SK-N-SH (cell line): Measurements from ENCODE around the gene SLC5A4. TPM values are rescaled to one million over a fixed set of nuclear protein-coding genes. Genes with fewer than 3 reads are reported as not detected.

ENCODE experiments used
- CTCF ChIA-PET: fragments of 300-600, 350-600 bp; formaldehyde crosslinking; extraction: SDS; loops from one replicate; lab custom pipeline; 2021; lab: Yijun Ruan, JAX
- POLR2A ChIA-PET: fragments of 350-600 bp; sonication (Branson Sonifier 250); formaldehyde crosslinking; extraction: SDS; loops from one replicate; lab custom pipeline; 2020; ENCODE audit warnings: antibody characterized with exemption, inconsistent platforms; lab: Yijun Ruan, JAX
- DNase-seq: peaks from one replicate; pipeline ENCODE4 v3.0.0; 2012
- H2AFZ ChIP-seq: fragments of 200-600 bp; sonication (generic); 2 replicates; pipeline ENCODE4 v1.8.1; 2016; ENCODE audit warnings: antibody characterized with exemption, mild to moderate bottlenecking, low read depth
- H3F3A ChIP-seq: fragments of 200-600 bp; sonication (generic); replicated peaks from 2 replicates; pipeline ENCODE3; 2016; ENCODE audit warnings: antibody characterized with exemption, mild to moderate bottlenecking; ENCODE audit not compliant: insufficient read depth
- H3K27ac ChIP-seq, 2 experiments: fragments of 200-500 bp in 1 of 2; fragments of 200-600 bp in 1 of 2; sonication (Bioruptor generic) in 1 of 2; sonication (generic), shearing (Covaris generic) in 1 of 2; 2 replicates each; pipeline versions ENCODE4 v1.5.1 to v1.6.1; 2014 to 2016; ENCODE audit warnings: low read depth in 2 of 2, inconsistent platforms in 1 of 2, low read length in 1 of 2, mild to moderate bottlenecking in 1 of 2, mixed read lengths in 1 of 2
- H3K27me3 ChIP-seq: fragments of 200-600 bp; sonication (generic), shearing (Covaris generic); 2 replicates; pipeline ENCODE4 v1.6.1; 2016; ENCODE audit warnings: mixed run types; ENCODE audit not compliant: insufficient read depth
- H3K36me3 ChIP-seq, 2 experiments: fragments of 200-500 bp in 1 of 2; fragments of 200-600 bp in 1 of 2; sonication (Bioruptor generic) in 1 of 2; sonication (generic) in 1 of 2; replicated peaks in 1 of 2; 2 replicates each; pipeline versions ENCODE3 to v1.5.1; 2014 to 2016; ENCODE audit warnings: low read length in 1 of 2, mild to moderate bottlenecking in 1 of 2; ENCODE audit not compliant: insufficient read depth in 2 of 2, control insufficient read depth in 1 of 2
- H3K4me1 ChIP-seq, 2 experiments: fragments of 200-500 bp in 1 of 2; fragments of 200-600 bp in 1 of 2; sonication (Bioruptor generic) in 1 of 2; sonication (generic), shearing (Covaris generic) in 1 of 2; 2 replicates each; pipeline versions ENCODE4 v1.5.1 to v1.6.1; 2014 to 2016; ENCODE audit warnings: low read depth in 1 of 2, low read length in 1 of 2, mixed run types in 1 of 2; ENCODE audit not compliant: insufficient read depth in 2 of 2, control insufficient read depth in 1 of 2
- H3K4me2 ChIP-seq: fragments of 200-600 bp; sonication (generic), shearing (Covaris generic); 2 replicates; pipeline ENCODE4 v1.6.1; 2017; ENCODE audit warnings: mixed run types
- H3K4me3 ChIP-seq, 2 experiments: fragments of 200-500 bp in 1 of 2; fragments of 200-600 bp in 1 of 2; sonication (Bioruptor generic) in 1 of 2; sonication (generic), shearing (Covaris generic) in 1 of 2; 2 replicates each; pipeline versions ENCODE4 v1.5.1 to v1.8.1; 2014 to 2016; ENCODE audit warnings: low read depth in 2 of 2, inconsistent platforms in 1 of 2, low read length in 1 of 2, mild to moderate bottlenecking in 1 of 2, mixed read lengths in 1 of 2, moderate library complexity in 1 of 2
- H3K79me2 ChIP-seq: fragments of 200-600 bp; sonication (generic); 2 replicates; pipeline ENCODE4 v1.8.1; 2017; ENCODE audit warnings: mild to moderate bottlenecking; ENCODE audit not compliant: insufficient read depth
- H3K9ac ChIP-seq: fragments of 200-600 bp; sonication (generic); 2 replicates; pipeline ENCODE4 v1.6.1; 2017; ENCODE audit warnings: mixed run types
- H3K9me2 ChIP-seq: fragments of 200-600 bp; sonication (generic); 2 replicates; pipeline ENCODE4 v1.6.1; 2017; ENCODE audit warnings: mixed run types
- H3K9me3 ChIP-seq: fragments of 200-600 bp; sonication (generic); 2 replicates; pipeline ENCODE4 v1.6.1; 2017; ENCODE audit warnings: mixed run types, mild to moderate bottlenecking, moderate library complexity
- H4K20me1 ChIP-seq: fragments of 200-600 bp; sonication (generic); 2 replicates; pipeline ENCODE4 v1.6.1; 2017; ENCODE audit warnings: mild to moderate bottlenecking, mixed run types; ENCODE audit not compliant: insufficient read depth
- CHD2 ChIP-seq: fragments of 150-350 bp; IDR thresholded peaks from 2 replicates; pipeline ENCODE4 v1.6.1; 2018; ENCODE audit warnings: low read length; ENCODE audit not compliant: partially characterized antibody
- EP300 ChIP-seq, 2 experiments: IDR thresholded peaks; 2 replicates each; pipeline versions ENCODE4 v1.4.0 to v1.6.1; 2012; ENCODE audit warnings: borderline replicate concordance in 1 of 2, low read depth in 1 of 2, low read length in 1 of 2
- FOXJ3 ChIP-seq: sonication (generic); formaldehyde crosslinking; IDR thresholded peaks from 2 replicates; pipeline ENCODE4 v1.5.1; 2020; ENCODE audit warnings: mild to moderate bottlenecking, missing genetic modification reagents
- GABPA ChIP-seq: IDR thresholded peaks from 2 replicates; pipeline ENCODE4 v1.4.0; 2012; ENCODE audit warnings: low read depth, mild to moderate bottlenecking
- GATA2 ChIP-seq: sonication (generic); formaldehyde crosslinking; IDR thresholded peaks from 2 replicates; pipeline ENCODE4 v1.5.0; 2020; ENCODE audit warnings: mild to moderate bottlenecking, missing genetic modification reagents
- MAX ChIP-seq: IDR thresholded peaks from 2 replicates; pipeline ENCODE4 v1.4.0; 2012; ENCODE audit warnings: low read depth
- MXI1 ChIP-seq: IDR thresholded peaks from 2 replicates; pipeline ENCODE4 v1.6.1; 2012; ENCODE audit warnings: mild to moderate bottlenecking, low read depth, low read length, improper control_type of control experiment
- NRF1 ChIP-seq: IDR thresholded peaks from 2 replicates; pipeline ENCODE4 v1.6.1; 2012; ENCODE audit warnings: low read depth, mild to moderate bottlenecking, low read length
- RCOR1 ChIP-seq: fragments of 150-350 bp; IDR thresholded peaks from 2 replicates; pipeline ENCODE4 v1.6.1; 2017; ENCODE audit warnings: antibody characterized with exemption, low read length
- RXRA ChIP-seq: IDR thresholded peaks from 2 replicates; pipeline ENCODE4 v1.4.0; 2012; ENCODE audit warnings: low read depth, mild to moderate bottlenecking, borderline replicate concordance
- SIN3A ChIP-seq: IDR thresholded peaks from 2 replicates; pipeline ENCODE4 v1.6.1; 2012; ENCODE audit warnings: low read depth, mild to moderate bottlenecking, low read length, moderate library complexity, borderline replicate concordance
- TCF12 ChIP-seq: IDR thresholded peaks from 2 replicates; pipeline ENCODE4 v1.4.0; 2012
- YY1 ChIP-seq: IDR thresholded peaks from 2 replicates; pipeline ENCODE4 v1.4.0; 2012; ENCODE audit warnings: low read depth, mild to moderate bottlenecking
- ZBTB33 ChIP-seq: IDR thresholded peaks from 2 replicates; pipeline ENCODE4 v1.4.0; 2012; ENCODE audit warnings: low read depth, borderline replicate concordance
- WGBS: methylation state at CpG from one replicate; pipeline ENCODE4 v1.1.6; 2017; ENCODE audit warnings: low lambda C conversion rate; 5-methylcytosine and 5-hydroxymethylcytosine counted together
- polyA plus RNA-seq, 3 experiments: library from polyadenylated mRNA; depleted of rRNA; stranded (reverse); fragments of >200 nt; gene quantifications; 2 replicates each; pipeline ENCODE4 v1.2.3, GENCODE V29; 2012
- TF ChIP-seq, protein P1 (sequence below): IDR thresholded peaks from 2 replicates; pipeline ENCODE4; 2012

Gene SLC5A4
- polyA plus RNA-seq, 1 of the 3 experiments (the other 2 are of a cell fraction) = 0.15 TPM

DNA sequence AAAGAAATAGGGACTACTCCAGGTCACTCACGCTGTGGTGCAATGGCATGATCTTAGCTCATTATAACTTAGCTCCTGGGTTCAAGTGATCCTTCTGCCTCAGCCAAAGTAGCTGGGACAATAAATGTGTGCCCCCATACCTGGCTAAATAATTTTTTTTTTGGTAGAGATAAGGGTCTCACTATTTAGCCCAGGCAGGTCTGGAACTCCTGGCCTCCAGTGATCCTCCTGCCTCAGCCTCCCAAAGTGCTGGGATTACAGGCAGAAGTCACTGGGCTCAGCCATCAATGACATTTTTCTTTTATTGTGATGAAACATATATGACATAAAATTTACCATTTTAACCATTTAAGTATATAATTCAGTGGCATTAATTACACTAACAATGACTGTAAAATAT is 10.6 kb downstream of the SLC5A4 start:
- H3K27me3 ChIP-seq = no peaks in the 10 kb centered on the region
- no peaks in the 10 kb centered on the region for H3F3A ChIP-seq
- H3K9me2 ChIP-seq = no peaks in the 10 kb centered on the region
- H3K4me3 ChIP-seq = no peak overlapping the region
- TF ChIP-seq SIN3A = no peak
- TF ChIP-seq NRF1 = no peak
- TF ChIP-seq RXRA = no peak
- TF ChIP-seq YY1 = no peak
- no peak for TF ChIP-seq GATA2 (CRISPR knock-in tag)
- TF ChIP-seq RCOR1 = no peak
- no peak for TF ChIP-seq MAX
- no peak for TF ChIP-seq EP300 (IDR thresholded peaks at IDR 0.05; ENCODE audit: borderline replicate concordance in 1 of 2, low read depth in 1 of 2, low read length in 1 of 2)
- H3K9ac ChIP-seq = no peak overlapping the region
- no peaks in the 10 kb centered on the region for H4K20me1 ChIP-seq
- no peak overlapping the region for H2AFZ ChIP-seq
- no peaks in the 10 kb centered on the region for H3K36me3 ChIP-seq
- ChIA-PET POLR2A (no interaction called here), CTCF (no interaction called here)
- no peak overlapping the region for H3K4me2 ChIP-seq
- no peak for DNase-seq
- WGBS = 77% methylated on average over 1 of the region's 1 CpG
- H3K9me3 ChIP-seq = no peaks in the 10 kb centered on the region
- no peak overlapping the region for H3K27ac ChIP-seq
- H3K79me2 ChIP-seq = no peaks in the 10 kb centered on the region
- no peaks in the 10 kb centered on the region for H3K4me1 ChIP-seq

DNA sequence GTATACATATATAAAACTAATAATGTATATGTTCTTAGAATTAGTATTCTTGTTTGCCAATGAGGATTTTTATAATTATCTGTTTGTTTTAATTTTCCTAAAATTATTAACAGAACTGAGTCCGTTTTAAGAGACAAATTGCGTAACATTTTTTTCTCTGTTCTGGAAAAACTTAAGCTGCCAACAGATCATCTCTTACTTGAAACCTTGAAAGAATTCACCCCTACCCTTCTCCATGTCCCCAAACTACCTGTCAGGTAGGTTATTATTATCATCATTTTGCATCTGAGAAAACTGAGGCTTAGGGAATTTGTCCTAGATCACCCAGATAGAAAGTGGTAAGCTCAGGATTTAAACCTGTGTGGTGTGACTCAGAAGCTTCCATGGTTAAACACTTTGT is 14.7 kb downstream of the SLC5A4 start:
- no peaks in the 10 kb centered on the region for H3K27me3 ChIP-seq
- no peak for DNase-seq
- no peaks in the 10 kb centered on the region for H3K36me3 ChIP-seq
- H3F3A ChIP-seq = no peaks in the 10 kb centered on the region
- 82% methylated on average over 2 of the region's 2 CpGs for WGBS
- H3K9me2 ChIP-seq = no peaks in the 10 kb centered on the region
- H3K4me1 ChIP-seq = no peaks in the 10 kb centered on the region
- ChIA-PET POLR2A (no interaction called here), CTCF (interaction anchor here (1.7 to 2.5 kb wide), 2 partner anchors 26 to 33 kb away, joined by 6 to 11 read pairs; no protein-coding TSS in a partner anchor)
- no peak overlapping the region for H3K4me2 ChIP-seq
- no peaks in the 10 kb centered on the region for H4K20me1 ChIP-seq
- H2AFZ ChIP-seq = no peak overlapping the region
- no peak overlapping the region for H3K27ac ChIP-seq
- no peaks in the 10 kb centered on the region for H3K9me3 ChIP-seq
- no peak for TF ChIP-seq ZBTB33
- no peak for TF ChIP-seq GABPA
- no peak for TF ChIP-seq MXI1
- no peak for TF ChIP-seq TCF12
- no peak for TF ChIP-seq FOXJ3 (CRISPR knock-in tag)
- no peak for TF ChIP-seq CHD2
- TF ChIP-seq, protein P1, sequence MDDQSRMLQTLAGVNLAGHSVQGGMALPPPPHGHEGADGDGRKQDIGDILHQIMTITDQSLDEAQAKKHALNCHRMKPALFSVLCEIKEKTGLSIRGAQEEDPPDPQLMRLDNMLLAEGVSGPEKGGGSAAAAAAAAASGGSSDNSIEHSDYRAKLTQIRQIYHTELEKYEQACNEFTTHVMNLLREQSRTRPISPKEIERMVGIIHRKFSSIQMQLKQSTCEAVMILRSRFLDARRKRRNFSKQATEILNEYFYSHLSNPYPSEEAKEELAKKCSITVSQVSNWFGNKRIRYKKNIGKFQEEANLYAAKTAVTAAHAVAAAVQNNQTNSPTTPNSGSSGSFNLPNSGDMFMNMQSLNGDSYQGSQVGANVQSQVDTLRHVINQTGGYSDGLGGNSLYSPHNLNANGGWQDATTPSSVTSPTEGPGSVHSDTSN = no peak
- TF ChIP-seq RXRA = no peak
- no peaks in the 10 kb centered on the region for H3K79me2 ChIP-seq
- no peak overlapping the region for H3K4me3 ChIP-seq
- no peak overlapping the region for H3K9ac ChIP-seq
